SU-DHL-6 (cell line): ENCODE results near the gene PDE1A.

ENCODE experiments used
- EZH2phosphoT487 ChIP-seq: fragments of 200-600 bp; sonication (generic), shearing (Covaris generic); conservative IDR thresholded peaks from 2 replicates; pipeline ENCODE4 v1.6.1; 2018; ENCODE audit warnings: mild to moderate bottlenecking, antibody characterized with exemption, low read length, moderate library complexity, mixed read lengths
- TF ChIP-seq, protein P1 (sequence below): fragments of 200-600 bp; sonication (generic); IDR thresholded peaks from one replicate; pipeline ENCODE4 v1.5.1; 2017; ENCODE audit warnings: antibody characterized with exemption, mild to moderate bottlenecking, low read length, moderate library complexity; ENCODE audit not compliant: insufficient read depth, poor library complexity, severe bottlenecking

DNA sequence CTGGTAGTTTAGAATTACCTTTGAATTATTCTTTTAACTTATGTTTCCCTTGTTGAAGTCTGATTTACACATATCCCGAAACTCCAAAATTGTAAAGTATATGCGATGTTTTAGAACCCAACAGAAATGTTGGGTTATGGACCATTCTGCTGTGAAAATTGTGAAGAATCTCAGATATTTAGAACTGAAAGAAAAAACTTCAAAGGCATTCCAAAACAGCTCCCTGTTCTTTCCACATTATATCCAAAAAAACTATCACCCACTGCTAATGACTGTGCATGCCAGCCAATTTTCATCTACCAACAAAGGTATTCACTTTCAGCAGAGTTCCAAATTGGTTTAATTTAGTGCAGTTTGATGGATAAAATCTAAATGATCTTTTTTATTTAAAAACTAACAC lies 21.5 kb upstream of the PDE1A start:
- TF ChIP-seq, protein P1, sequence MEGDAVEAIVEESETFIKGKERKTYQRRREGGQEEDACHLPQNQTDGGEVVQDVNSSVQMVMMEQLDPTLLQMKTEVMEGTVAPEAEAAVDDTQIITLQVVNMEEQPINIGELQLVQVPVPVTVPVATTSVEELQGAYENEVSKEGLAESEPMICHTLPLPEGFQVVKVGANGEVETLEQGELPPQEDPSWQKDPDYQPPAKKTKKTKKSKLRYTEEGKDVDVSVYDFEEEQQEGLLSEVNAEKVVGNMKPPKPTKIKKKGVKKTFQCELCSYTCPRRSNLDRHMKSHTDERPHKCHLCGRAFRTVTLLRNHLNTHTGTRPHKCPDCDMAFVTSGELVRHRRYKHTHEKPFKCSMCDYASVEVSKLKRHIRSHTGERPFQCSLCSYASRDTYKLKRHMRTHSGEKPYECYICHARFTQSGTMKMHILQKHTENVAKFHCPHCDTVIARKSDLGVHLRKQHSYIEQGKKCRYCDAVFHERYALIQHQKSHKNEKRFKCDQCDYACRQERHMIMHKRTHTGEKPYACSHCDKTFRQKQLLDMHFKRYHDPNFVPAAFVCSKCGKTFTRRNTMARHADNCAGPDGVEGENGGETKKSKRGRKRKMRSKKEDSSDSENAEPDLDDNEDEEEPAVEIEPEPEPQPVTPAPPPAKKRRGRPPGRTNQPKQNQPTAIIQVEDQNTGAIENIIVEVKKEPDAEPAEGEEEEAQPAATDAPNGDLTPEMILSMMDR, result no peak
- TF ChIP-seq EZH2phosphoT487, result no peak
